HG02759 (cell line): ENCODE measurements around the gene NOD2.

Experiments
- ATAC-seq: cut with Tn5 transposase; IDR thresholded peaks from one replicate; pipeline ENCODE4 v1.9.1; 2021; ENCODE audit warnings: mild to moderate bottlenecking, moderate library complexity; ENCODE audit not compliant: unreplicated experiment

The NOD2 gene

DNA sequence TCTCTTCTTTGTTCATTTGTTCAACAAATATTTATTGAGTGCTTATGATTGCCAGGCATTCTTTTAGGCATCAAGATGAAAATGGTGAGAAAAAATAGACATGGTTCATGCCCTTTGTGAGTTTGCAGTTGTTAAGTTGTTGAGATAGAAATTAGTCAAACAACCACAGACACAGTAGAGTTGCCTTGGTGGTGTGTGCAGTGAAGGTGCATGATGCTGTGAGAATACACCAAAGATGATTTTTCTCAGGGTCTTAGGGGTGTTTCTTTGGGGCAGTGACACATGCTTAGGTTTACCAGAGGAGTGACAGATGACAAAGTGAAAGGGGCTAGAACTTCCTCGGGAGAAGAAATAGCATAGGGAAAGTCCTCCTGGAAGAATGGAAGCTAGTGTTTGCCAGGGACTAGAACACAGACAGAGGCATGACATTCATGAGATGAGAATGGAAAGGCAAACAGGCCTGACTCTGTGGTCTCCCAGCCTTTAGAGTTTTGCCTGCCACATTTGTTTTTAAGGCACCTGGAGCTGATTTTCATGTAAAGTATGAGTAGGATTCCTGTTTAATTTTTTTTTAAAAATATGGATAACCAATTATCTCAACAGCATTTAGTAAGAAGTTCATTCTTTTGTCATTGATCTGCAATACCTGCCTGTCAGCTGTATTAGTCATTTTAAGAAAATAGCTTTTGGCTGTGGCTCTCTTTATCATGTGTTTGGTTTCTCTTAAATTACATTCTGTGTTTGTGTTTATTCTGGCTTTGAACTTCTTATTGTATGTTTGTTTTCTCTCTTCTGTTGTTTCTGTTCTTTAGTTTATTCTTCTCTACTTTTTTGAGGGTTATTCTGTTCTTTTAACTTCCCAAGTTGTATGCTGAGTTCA is 85.1 kb downstream of the NOD2 start:
- no peak for ATAC-seq

DNA sequence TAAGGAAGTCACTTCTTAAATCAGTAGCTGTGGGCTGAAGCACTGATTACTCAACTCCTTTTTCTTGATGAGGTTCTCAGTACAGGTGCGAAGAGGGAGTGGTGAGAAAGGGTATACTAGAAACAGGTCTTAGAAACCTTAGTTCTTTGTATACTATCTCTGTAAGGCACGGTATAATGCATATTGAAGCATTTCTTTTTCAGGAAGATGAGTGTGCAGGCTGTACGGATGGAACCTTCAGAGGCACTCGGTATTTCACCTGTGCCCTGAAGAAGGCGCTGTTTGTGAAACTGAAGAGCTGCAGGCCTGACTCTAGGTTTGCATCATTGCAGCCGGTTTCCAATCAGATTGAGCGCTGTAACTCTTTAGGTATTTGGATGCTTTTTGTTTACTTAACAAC is 87.6 kb downstream of the NOD2 start:
- no peak for ATAC-seq

DNA sequence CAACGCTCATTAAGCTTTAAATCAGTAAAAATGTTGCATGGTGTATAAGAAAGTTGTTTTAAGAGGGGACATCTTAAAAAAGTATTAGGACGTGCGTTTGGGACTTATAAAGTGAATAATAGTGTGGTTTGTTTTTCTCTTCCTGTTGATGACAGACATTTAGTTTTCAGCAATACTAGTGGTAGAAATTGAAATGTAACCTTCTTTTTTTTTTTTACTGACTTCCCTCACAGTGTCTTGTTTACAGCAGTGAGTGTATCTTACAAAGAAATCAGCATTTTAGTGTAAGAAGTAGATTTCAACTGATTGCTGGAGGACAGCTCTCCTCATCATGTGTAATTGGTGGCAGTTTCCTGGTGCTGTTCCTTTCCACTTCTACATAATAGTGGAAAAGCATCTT is 88.1 kb downstream of the NOD2 start:
- ATAC-seq: no peak
